Cardiac fibroblast (primary cell): ENCODE data around the gene SHB.

ENCODE experiments used
- DNase-seq, 2 donors: peaks; one replicate each; pipeline versions ENCODE4 v3.0.0 to v3.0.0-alpha.2; 2010; ENCODE audit warnings: low read depth in 2 of 2
- H3K4me3 ChIP-seq, 2 donors: replicated peaks in 1 of 2; 1 replicate in 1 of 2; 2 replicates in 1 of 2; pipeline ENCODE4 v1.5.1; 2011; ENCODE audit warnings: low read depth in 2 of 2, low read length in 2 of 2, mild to moderate bottlenecking in 2 of 2, moderate library complexity in 1 of 2
- TF ChIP-seq, protein P1 (sequence below): IDR thresholded peaks from one replicate; pipeline ENCODE4 v1.5.1; 2011; ENCODE audit warnings: low read depth, mild to moderate bottlenecking, low read length, inconsistent platforms

The SHB gene

DNA sequence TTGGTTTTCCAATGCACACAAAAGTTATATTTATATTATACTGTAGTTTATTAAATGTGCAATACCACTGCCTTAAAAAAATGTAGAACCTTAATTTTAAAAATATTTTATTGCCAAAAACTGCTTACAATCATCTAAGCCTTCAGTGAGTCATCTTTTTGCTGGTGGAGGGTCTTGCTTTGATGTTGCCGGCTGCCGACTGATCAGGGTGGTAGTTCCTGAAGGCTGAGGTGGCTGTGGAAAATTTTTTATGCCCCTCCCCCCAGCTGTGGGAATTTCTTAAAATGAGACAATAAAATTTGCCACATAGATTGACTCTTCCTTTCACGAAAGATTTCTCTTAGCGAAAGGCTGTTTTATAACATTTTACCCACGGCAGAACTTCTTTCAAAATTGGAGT, 89.2 kb downstream of the SHB start:
- DNase-seq, result no peak
- H3K4me3 ChIP-seq, result no peak overlapping the region
- TF ChIP-seq, protein P1, sequence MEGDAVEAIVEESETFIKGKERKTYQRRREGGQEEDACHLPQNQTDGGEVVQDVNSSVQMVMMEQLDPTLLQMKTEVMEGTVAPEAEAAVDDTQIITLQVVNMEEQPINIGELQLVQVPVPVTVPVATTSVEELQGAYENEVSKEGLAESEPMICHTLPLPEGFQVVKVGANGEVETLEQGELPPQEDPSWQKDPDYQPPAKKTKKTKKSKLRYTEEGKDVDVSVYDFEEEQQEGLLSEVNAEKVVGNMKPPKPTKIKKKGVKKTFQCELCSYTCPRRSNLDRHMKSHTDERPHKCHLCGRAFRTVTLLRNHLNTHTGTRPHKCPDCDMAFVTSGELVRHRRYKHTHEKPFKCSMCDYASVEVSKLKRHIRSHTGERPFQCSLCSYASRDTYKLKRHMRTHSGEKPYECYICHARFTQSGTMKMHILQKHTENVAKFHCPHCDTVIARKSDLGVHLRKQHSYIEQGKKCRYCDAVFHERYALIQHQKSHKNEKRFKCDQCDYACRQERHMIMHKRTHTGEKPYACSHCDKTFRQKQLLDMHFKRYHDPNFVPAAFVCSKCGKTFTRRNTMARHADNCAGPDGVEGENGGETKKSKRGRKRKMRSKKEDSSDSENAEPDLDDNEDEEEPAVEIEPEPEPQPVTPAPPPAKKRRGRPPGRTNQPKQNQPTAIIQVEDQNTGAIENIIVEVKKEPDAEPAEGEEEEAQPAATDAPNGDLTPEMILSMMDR, result no peak

DNA sequence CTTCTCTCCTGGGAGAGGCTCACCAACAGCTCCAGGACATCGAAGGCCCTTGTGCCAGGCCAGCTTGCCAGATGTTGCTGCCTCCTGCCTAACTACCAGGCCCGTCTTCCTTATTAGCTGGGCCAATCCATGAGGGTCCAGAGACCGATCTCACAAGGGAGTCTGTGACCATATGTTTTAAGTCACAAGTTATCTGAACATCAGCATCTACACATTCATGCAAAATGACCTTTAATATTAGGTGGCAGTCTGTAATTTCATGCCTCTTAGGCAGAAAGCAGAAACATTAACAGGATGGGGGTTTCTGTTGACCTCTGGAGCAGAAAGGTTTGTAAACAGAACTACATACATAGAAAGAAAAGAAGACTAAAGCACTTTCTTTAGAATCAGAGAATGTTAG, 90.0 kb downstream of the SHB start:
- no peak for DNase-seq
- no peak overlapping the region for H3K4me3 ChIP-seq
- TF ChIP-seq, protein P1, result no peak

DNA sequence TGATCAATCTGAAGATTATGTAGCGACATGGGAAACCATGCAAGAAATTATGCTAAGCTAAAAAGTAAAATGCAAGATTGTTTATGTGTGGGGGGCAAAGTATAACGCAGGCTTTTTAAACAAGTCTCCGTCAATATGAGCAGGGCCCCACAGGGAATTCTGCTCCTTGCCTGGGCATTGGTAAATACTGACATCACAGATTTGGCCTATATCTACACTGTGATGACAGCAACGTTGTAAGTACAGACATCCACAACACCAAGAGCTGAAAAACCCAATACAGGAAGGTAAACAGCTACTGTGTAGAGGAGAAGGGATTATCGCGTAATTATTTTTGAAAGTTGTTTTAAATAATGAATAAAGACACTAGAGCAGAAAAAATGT, 90.6 kb downstream of the SHB start:
- H3K4me3 ChIP-seq, result no peak overlapping the region
- no peak for DNase-seq
- TF ChIP-seq, protein P1, result no peak

DNA sequence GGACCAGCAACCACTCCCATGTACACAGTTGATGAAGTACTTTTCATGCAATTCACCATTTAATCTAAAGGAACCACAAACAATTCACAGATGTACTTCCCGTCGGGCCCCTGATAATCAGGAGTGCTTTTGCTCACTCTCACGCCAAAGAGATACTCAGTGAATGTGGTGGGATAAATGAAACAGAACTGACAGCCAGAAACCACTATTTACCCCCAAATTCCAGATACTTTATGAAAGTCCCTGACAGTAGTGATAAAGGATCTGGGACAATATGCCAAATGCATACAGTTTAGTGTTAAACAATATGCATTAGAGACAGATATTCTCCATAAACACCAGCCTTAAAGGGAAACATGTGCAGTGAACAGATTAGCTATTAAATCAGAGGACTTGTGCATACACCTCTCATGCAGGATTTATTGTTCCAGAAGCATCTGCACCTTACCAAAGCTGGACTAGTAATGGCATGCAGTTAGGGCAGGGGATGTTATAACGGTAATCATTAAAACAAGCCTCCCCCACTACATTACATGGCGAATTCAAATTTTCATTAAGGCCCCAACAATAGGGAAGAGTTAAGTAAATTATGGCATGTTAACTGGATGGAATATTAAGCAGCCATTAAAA, 91.1 kb downstream of the SHB start:
- TF ChIP-seq, protein P1, result no peak
- peak in 1 of 2 donors; percentile 44 for DNase-seq
- H3K4me3 ChIP-seq, result no peak overlapping the region

DNA sequence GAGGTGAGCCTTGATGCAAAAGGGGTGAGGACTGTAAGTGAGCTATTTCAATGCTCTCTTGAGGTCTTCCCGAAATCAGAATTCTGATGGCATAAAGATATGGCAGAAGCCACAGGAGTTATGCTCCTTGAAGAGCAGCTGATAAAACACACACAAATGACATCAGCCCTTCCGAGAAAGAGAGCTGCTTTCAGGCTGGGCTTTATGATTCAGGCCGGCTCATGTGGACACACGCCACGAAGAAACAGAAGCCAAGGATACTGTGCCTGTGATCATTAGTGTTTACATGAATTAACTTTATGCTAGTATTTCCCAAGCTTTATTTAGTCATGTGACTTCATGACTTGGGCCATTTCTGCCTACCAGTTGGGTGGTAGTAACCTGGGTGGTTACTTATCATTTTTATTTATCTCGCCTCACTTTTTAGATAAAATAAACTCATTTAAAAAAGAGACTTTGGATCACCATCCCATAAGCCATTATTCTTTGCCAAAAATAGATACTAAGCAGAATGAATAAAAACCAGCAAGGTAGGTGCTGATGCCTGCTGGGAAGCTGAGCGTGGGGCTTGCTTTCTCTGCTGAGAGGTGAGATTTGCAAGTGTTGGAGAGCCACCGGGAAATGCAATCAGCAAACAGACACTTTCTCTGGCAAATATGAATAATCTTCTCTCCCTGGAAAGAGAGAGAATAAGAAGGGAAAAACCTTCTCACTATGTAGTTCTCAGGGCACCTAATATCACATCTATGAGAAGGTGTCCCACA, 92.1 kb downstream of the SHB start:
- DNase-seq, result peak; percentile 85 to 90
- no peak overlapping the region for H3K4me3 ChIP-seq
- TF ChIP-seq, protein P1, result no peak

DNA sequence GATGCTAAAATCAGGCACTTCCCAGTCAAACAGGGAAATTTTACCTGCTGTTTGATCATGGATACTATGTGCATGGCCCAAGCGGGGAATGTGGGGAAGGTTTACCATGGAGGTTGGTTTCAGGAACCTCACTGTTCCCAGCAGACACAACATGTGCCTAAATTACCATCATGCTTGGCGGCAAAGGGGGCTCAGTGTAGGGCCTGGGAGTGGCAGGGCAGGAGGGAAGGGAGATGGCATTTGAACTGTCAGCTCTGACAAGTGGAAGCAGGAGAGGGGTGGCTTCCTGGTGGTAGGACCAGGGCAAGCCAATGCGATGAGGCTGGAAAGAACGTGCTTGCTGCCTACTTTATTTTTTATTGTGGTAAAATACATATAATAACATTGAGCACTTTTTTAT, 93.4 kb downstream of the SHB start:
- TF ChIP-seq, protein P1, result no peak
- DNase-seq, result no peak
- H3K4me3 ChIP-seq, result no peak overlapping the region
